RWPE1 (cell line): Measurements from ENCODE around the gene EML1.

Experiments used
- CTCF ChIA-PET: fragments of 350-600 bp; sonication (Branson Sonifier 250); formaldehyde crosslinking; extraction: SDS; loops from one replicate; lab custom pipeline; 2021; lab: Yijun Ruan, JAX
- POLR2A ChIA-PET: fragments of 400-600 bp; formaldehyde crosslinking; extraction: SDS; loops from one replicate; lab custom pipeline; 2020; ENCODE audit warnings: antibody characterized with exemption; ENCODE audit not compliant: low non-redundant PET; lab: Yijun Ruan, JAX
- DNase-seq: peaks from one replicate; pipeline ENCODE4 v3.0.0; 2012; ENCODE audit warnings: low spot score
- H3K27ac ChIP-seq: fragments of 450-650 bp; 2 replicates; pipeline ENCODE4 v1.5.1; 2017
- CTCF ChIP-seq: fragments of 450-650 bp; conservative IDR thresholded peaks from 2 replicates; pipeline ENCODE4 v1.5.1; 2017; ENCODE audit warnings: low read depth, mild to moderate bottlenecking

EML1 gene

DNA sequence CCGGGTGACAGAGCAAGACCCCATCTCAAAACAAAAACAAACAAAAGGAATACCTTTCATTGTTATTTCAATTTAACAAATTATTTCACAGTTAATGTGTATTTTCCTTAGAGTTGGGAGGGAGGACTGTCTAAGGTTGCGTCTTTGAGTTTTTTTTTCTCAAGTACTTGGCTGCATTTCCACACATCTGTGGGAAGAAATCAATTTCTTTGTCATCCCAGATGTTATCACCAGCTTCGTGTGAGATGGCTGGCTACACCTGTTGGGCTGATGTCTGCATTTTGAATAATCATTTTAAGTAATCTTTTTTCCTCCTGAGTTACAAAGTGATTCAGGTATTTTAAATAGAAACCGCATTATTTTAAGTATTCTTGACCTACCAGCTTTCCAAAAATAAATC is 59.4 kb downstream of the EML1 start:
- DNase-seq: no peak
- no peak for TF ChIP-seq CTCF
- no peak overlapping the region for H3K27ac ChIP-seq
- ChIA-PET POLR2A (no interaction called here), CTCF (interaction anchor here (0.6 kb wide), 1 partner anchor 16 kb away, joined by 3 read pairs; no protein-coding TSS in a partner anchor)

DNA sequence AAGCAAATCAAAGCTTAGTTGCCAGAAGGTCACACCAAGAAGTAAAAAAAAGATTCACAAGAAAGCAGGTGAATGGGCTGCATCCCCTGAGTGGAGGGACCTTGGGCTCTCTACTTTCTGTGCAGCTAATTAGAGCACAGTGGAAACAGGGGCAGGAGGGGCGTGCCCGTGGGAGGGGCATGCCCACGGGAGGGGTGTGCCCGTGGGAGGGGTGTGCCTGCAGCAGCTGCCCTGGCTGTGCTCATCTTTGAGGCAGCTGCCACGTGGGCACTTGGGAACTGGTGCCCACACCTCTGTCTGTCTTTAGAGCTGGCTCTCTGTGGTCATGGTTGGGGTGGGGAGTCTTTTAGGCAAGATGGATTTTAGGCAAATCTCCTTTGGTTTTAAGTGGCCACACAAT is 60.0 kb downstream of the EML1 start:
- H3K27ac ChIP-seq: no peak overlapping the region
- no peak for DNase-seq
- POLR2A ChIA-PET: no interaction called here
- CTCF ChIA-PET: interaction anchor here (0.5 to 0.6 kb wide), 3 partner anchors 13 to 165 kb away, joined by 3 to 4 read pairs (median 3); no protein-coding TSS in a partner anchor
- no peak for TF ChIP-seq CTCF

DNA sequence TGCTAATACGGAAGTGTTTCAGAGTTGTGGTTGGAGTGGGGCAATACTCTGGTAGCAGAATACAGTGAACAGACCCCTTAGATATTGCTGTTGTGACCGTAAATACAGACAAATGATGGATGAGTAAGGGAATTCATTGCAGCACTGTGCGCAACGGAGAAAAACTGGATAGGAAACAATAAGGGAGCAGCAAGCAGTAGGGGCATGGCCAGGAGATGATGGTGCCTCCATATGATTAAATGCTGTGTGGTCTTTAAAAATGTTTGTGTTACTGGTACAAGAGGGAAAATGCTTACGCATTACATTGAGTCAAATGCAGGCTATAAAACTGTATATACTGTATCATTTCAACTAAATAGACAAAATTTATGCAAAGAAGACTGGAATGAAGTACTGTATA is 61.6 kb downstream of the EML1 start:
- POLR2A ChIA-PET: interaction anchor here (0.5 kb wide), 1 partner anchor 10 kb away, joined by 8 read pairs; no protein-coding TSS in a partner anchor
- no peak overlapping the region for H3K27ac ChIP-seq
- TF ChIP-seq CTCF: no peak
- DNase-seq: no peak
- CTCF ChIA-PET: interaction anchor here (0.7 kb wide), 1 partner anchor 25 kb away, joined by 3 read pairs; no protein-coding TSS in a partner anchor

DNA sequence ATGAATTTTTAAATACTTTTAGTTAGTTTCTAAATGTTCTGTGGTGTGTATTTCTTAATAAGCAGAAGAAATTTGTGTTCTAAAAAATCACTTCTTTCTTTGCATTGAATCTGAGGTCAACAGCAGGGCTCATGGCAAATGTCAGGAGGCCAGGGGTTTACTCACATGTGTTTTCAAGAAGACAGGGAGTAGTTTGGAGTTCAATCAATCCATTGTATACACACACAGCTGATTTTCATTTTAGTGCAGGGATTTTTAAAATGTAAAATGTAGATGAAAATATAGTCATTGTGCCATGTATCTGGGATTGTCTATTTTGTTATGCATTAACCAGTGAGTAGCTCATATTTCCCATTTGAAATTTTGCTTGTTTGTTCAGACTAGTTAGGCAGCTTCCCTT is 62.1 kb downstream of the EML1 start:
- DNase-seq: no peak
- no peak overlapping the region for H3K27ac ChIP-seq
- ChIA-PET POLR2A (no interaction called here), CTCF (no interaction called here)
- no peak for TF ChIP-seq CTCF

- POLR2A ChIA-PET: no interaction called here
- CTCF ChIA-PET: no interaction called here
- no peak overlapping the region for H3K27ac ChIP-seq
- DNase-seq: no peak
- no peak for TF ChIP-seq CTCF
Measured at GRCh38 chr14:99857551-99857950, 64.3 kb downstream of the EML1 start.

GRCh38 chr14:99860219-99860618 is 67.0 kb downstream of the EML1 start:
- no peak for DNase-seq
- ChIA-PET POLR2A (no interaction called here), CTCF (interaction anchor here (0.5 to 0.6 kb wide), 2 partner anchors 22 to 110 kb away, joined by 3 read pairs; no protein-coding TSS in a partner anchor)
- H3K27ac ChIP-seq: no peak overlapping the region
- TF ChIP-seq CTCF: no peak
